Right lobe of liver (tissue), 6 donors: ENCODE data around the gene VEGFD. TPM values are rescaled to one million over a fixed set of nuclear protein-coding genes. Genes with fewer than 3 reads are reported as not detected.

ENCODE experiments used
- ATAC-seq, 4 donors: fragments of 200-7000 bp; cut with Tn5 transposase; one replicate each; pipeline ENCODE4 v1.9.1; 2020; ENCODE audit warnings: mild to moderate bottlenecking in 4 of 4, moderate library complexity in 4 of 4
- DNase-seq, 3 donors: peaks; one replicate each; pipeline ENCODE4 v3.0.0-alpha.2; 2020
- H3K27ac ChIP-seq, 3 donors: fragments of 200-600 bp; one replicate each; pipeline ENCODE4 v1.8.0; 2022
- H3K27me3 ChIP-seq, 2 donors: fragments of 200-600 bp; one replicate each; pipeline ENCODE4 v1.8.0; 2022
- H3K36me3 ChIP-seq, 4 donors: fragments of 200-600 bp; sonication (generic) in 1 of 4; one replicate each; pipeline versions ENCODE4 v1.5.1 to v1.8.0; 2017 to 2022; ENCODE audit warnings: control low read depth in 1 of 4
- H3K4me1 ChIP-seq, 4 donors: fragments of 200-600 bp; sonication (generic) in 1 of 4; one replicate each; pipeline versions ENCODE4 v1.5.1 to v1.8.0; 2017 to 2022; ENCODE audit warnings: control low read depth in 1 of 4
- H3K4me3 ChIP-seq, 3 donors: fragments of 200-600 bp; one replicate each; pipeline ENCODE4 v1.8.0; 2022
- H3K9me3 ChIP-seq, 4 donors: fragments of 200-600 bp; sonication (generic) in 1 of 4; one replicate each; pipeline versions ENCODE4 v1.5.1 to v1.8.0; 2017 to 2022; ENCODE audit warnings: control low read depth in 1 of 4
- POLR2A ChIP-seq: fragments of 450-650 bp; IDR thresholded peaks from one replicate; pipeline ENCODE4 v1.6.1; 2017; ENCODE audit warnings: antibody characterized with exemption, mild to moderate bottlenecking
- WGBS: methylation state at CpG from one replicate; pipeline ENCODE4 v1.1.6; 2018; ENCODE audit warnings: low coverage, low lambda C conversion rate; ENCODE audit not compliant: insufficient coverage; ENCODE audit errors: missing lambda C conversion rate; 5-methylcytosine and 5-hydroxymethylcytosine counted together
- intact Hi-C, 2 donors: fragments of 100-400 bp; cut with DNase I; formaldehyde crosslinking; loops; one replicate each; pipeline versions ENCODE4 v1.11.2 to v1.14.1; 2022
- total RNA-seq, 6 experiments: library from RNA; depleted of rRNA in 2 of 6; stranded (reverse); fragments of >200 nt in 2 of 6; fragmentation: NEBNext Ultra II Directional in 3 of 6; extraction: Animal tissue kit (Norgen Biotek cat#: 25700) in 3 of 6; gene quantifications; one replicate each; pipeline versions ENCODE4 v1.1.0 to v1.2.4, GENCODE V29; 2016 to 2023
- TF ChIP-seq, protein P1 (sequence below), 4 donors: fragments of 200-600 bp in 3 of 4; fragments of 450-650 bp in 1 of 4; IDR thresholded peaks; one replicate each; pipeline versions ENCODE4 v1.5.1 to v1.8.0; 2016 to 2022; ENCODE audit warnings: antibody characterized with exemption in 4 of 4, mild to moderate bottlenecking in 2 of 4
- donor health status: DM: no; HTN: yes; CAD: no.
- donor health status: DM: no; HTN: no; CAD: no.
- donor health status: DM: no; HTN: no; CAD: no.
- donor health status: DM: no; HTN: yes; CAD: no.
- donor health status: DM: no; HTN: yes; CAD: no.

Gene VEGFD
- total RNA-seq, 6 experiments from 2014 or later, result 0.22 to 0.49 (median 0.33) TPM

GRCh38 chrX:15328821-15329220 lies 55.4 kb downstream of the VEGFD start:
- no peak for ATAC-seq
- Histone ChIP-seq H3K27me3 (no peaks in the 10 kb centered on the region), H3K9me3 (no peaks in the 10 kb centered on the region), H3K4me1 (no peaks in the 10 kb centered on the region), H3K27ac (no peak overlapping the region), H3K36me3 (no peaks in the 10 kb centered on the region), H3K4me3 (no peak overlapping the region)
- TF ChIP-seq POLR2A, result no peak
- TF ChIP-seq, protein P1, sequence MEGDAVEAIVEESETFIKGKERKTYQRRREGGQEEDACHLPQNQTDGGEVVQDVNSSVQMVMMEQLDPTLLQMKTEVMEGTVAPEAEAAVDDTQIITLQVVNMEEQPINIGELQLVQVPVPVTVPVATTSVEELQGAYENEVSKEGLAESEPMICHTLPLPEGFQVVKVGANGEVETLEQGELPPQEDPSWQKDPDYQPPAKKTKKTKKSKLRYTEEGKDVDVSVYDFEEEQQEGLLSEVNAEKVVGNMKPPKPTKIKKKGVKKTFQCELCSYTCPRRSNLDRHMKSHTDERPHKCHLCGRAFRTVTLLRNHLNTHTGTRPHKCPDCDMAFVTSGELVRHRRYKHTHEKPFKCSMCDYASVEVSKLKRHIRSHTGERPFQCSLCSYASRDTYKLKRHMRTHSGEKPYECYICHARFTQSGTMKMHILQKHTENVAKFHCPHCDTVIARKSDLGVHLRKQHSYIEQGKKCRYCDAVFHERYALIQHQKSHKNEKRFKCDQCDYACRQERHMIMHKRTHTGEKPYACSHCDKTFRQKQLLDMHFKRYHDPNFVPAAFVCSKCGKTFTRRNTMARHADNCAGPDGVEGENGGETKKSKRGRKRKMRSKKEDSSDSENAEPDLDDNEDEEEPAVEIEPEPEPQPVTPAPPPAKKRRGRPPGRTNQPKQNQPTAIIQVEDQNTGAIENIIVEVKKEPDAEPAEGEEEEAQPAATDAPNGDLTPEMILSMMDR (IDR thresholded peaks at IDR 0.05), result no peak
- 43% methylated on average over 2 of the region's 2 CpGs for WGBS
- intact Hi-C loops, result no loop called here
- DNase-seq, result no peak

- intact Hi-C loops, result no loop called here
- no peak overlapping the region for H3K27ac ChIP-seq
- H3K4me1 ChIP-seq, result no peaks in the 10 kb centered on the region
- H3K9me3 ChIP-seq, result no peaks in the 10 kb centered on the region
- DNase-seq (no peak), ATAC-seq (no peak)
- no peaks in the 10 kb centered on the region for H3K36me3 ChIP-seq
- whole genome bisulfite sequencing, result 64% methylated on average over 2 of the region's 3 CpGs
- H3K27me3 ChIP-seq, result no peaks in the 10 kb centered on the region
- no peak overlapping the region for H3K4me3 ChIP-seq
- TF ChIP-seq, protein P1 (IDR thresholded peaks at IDR 0.05), result no peak
- TF ChIP-seq POLR2A, result no peak
Measured at GRCh38 chrX:15328131-15328530, 56.1 kb downstream of the VEGFD start.

GRCh38 chrX:15322472-15322871 lies 61.7 kb downstream of the VEGFD start:
- Histone ChIP-seq H3K9me3 (no peaks in the 10 kb centered on the region), H3K27me3 (no peaks in the 10 kb centered on the region), H3K36me3 (peaks cover 0 to 3% (median 0%) of the 10 kb centered on the region in 4 donors), H3K27ac (no peak overlapping the region), H3K4me1 (no peaks in the 10 kb centered on the region), H3K4me3 (no peak overlapping the region)
- TF ChIP-seq, protein P1 (IDR thresholded peaks at IDR 0.05), result no peak
- no peak for TF ChIP-seq POLR2A
- intact Hi-C loops, result no loop called here
- ATAC-seq (no peak), DNase-seq (no peak)
- WGBS, result 42% methylated on average over 5 of the region's 5 CpGs

- Histone ChIP-seq H3K27me3 (no peaks in the 10 kb centered on the region), H3K4me1 (no peaks in the 10 kb centered on the region), H3K4me3 (no peak overlapping the region), H3K36me3 (peaks cover 0 to 3% (median 0%) of the 10 kb centered on the region in 4 donors), H3K9me3 (no peaks in the 10 kb centered on the region), H3K27ac (no peak overlapping the region)
- DNase-seq (no peak), ATAC-seq (no peak)
- WGBS, result 58% methylated on average over 2 of the region's 3 CpGs
- intact Hi-C loops, result no loop called here
- TF ChIP-seq, protein P1 (IDR thresholded peaks at IDR 0.05), result no peak
- TF ChIP-seq POLR2A, result no peak
Measured at GRCh38 chrX:15322072-15322471, 62.1 kb downstream of the VEGFD start.

DNA sequence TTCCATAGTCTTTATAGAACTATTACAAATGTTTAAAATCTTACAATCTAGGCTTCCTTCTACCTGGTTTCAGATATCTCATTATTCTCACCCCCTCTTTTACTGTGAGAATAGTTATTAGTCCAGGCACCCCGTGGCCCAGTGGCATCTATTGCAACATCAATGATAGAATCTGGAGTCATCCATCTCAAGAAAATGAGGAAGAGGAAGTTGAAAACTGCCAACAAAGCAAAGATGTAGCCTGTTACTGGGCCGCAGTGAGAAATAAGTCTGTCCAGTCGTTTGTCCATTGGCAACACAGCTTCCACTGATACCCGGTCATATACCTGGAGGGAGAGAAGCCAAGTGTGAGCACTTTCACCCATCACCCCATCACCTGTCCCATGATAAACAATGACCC lies 62.8 kb downstream of the VEGFD start:
- Histone ChIP-seq H3K27ac (no peak overlapping the region), H3K4me1 (no peaks in the 10 kb centered on the region), H3K27me3 (no peaks in the 10 kb centered on the region), H3K9me3 (no peaks in the 10 kb centered on the region), H3K4me3 (no peak overlapping the region), H3K36me3 (peaks cover 0 to 3% (median 0%) of the 10 kb centered on the region in 4 donors)
- DNase-seq, result no peak
- peak in 2 of 4 donors; percentile 19 to 25 for ATAC-seq
- no peak for TF ChIP-seq POLR2A
- TF ChIP-seq, protein P1 (IDR thresholded peaks at IDR 0.05), result no peak
- intact Hi-C loops, result no loop called here
- 41% methylated on average over 4 of the region's 4 CpGs for WGBS
